K562 (cell line): ENCODE data around the gene VDAC2. TPM values are rescaled to one million over a fixed set of nuclear protein-coding genes. Genes with fewer than 3 reads are reported as not detected.

Experiments used
- CEBPG ChIP-seq, 3 experiments: fragments of 200-800 bp in 1 of 3; sonication (Bioruptor generic) in 1 of 3; sonication (generic) in 1 of 3; formaldehyde crosslinking in 1 of 3; IDR thresholded peaks in 2 of 3; conservative IDR thresholded peaks in 1 of 3; 2 replicates each; pipeline versions ENCODE4 v1.6.1 to v1.8.0; 2016 to 2022; ENCODE audit warnings: missing compliant biosample characterization in 2 of 3, missing genetic modification characterization in 2 of 3, mild to moderate bottlenecking in 1 of 3, missing genetic modification reagents in 1 of 3
- ELF2 ChIP-seq: fragments of 250-450 bp; sonication (Bioruptor Pico); IDR thresholded peaks from 2 replicates; pipeline ENCODE4 v1.5.0; 2021; ENCODE audit warnings: mild to moderate bottlenecking
- ELF4 ChIP-seq: fragments of 450-650 bp; formaldehyde crosslinking; IDR thresholded peaks from 2 replicates; pipeline ENCODE4 v1.4.0; 2022; ENCODE audit warnings: missing genetic modification characterization
- ELK3 ChIP-seq: fragments of 450-650 bp; formaldehyde crosslinking; IDR thresholded peaks from 2 replicates; pipeline ENCODE4 v1.4.0; 2020; ENCODE audit warnings: mild to moderate bottlenecking
- ESRRA ChIP-seq: fragments of 450-650 bp; IDR thresholded peaks from 2 replicates; pipeline ENCODE4 v1.6.1; 2014; ENCODE audit warnings: low read depth, mild to moderate bottlenecking, moderate library complexity, borderline replicate concordance
- FIP1L1 ChIP-seq: fragments of 200-400 bp; formaldehyde crosslinking; IDR thresholded peaks from 2 replicates; pipeline ENCODE4 v1.6.1; 2018; ENCODE audit warnings: mild to moderate bottlenecking, low read depth, low read length; ENCODE audit not compliant: poor library complexity, severe bottlenecking
- HDAC6 ChIP-seq: IDR thresholded peaks from 2 replicates; pipeline ENCODE4 v1.6.1; 2012; ENCODE audit warnings: low read depth, mild to moderate bottlenecking, control low read depth, inconsistent platforms, low read length, moderate library complexity
- MLLT1 ChIP-seq, 2 experiments: fragments of 450-650 bp; IDR thresholded peaks; 2 replicates each; pipeline ENCODE4 v1.6.1; 2016
- NR1H2 ChIP-seq: sonication (generic); formaldehyde crosslinking; IDR thresholded peaks from 2 replicates; pipeline ENCODE4 v1.4.0; 2020; ENCODE audit warnings: mild to moderate bottlenecking, missing genetic modification reagents
- NR2C2 ChIP-seq, 2 experiments: fragments of 200-800 bp in 1 of 2; sonication (Bioruptor generic) in 1 of 2; sonication (generic) in 1 of 2; formaldehyde crosslinking in 1 of 2; IDR thresholded peaks; 2 replicates each; pipeline versions ENCODE4 v1.6.1 to v1.8.0; 2016 to 2022; ENCODE audit warnings: mild to moderate bottlenecking in 1 of 2, missing compliant biosample characterization in 1 of 2, missing genetic modification characterization in 1 of 2, missing genetic modification reagents in 1 of 2
- PYGO2 ChIP-seq: fragments of 450-650 bp; IDR thresholded peaks from 2 replicates; pipeline ENCODE4 v1.6.1; 2016; ENCODE audit warnings: mild to moderate bottlenecking, missing genetic modification characterization, moderate library complexity, missing compliant biosample characterization
- SNAPC5 ChIP-seq: fragments of 250-450 bp; sonication (Bioruptor Pico); IDR thresholded peaks from 2 replicates; pipeline ENCODE4 v1.8.0; 2021; ENCODE audit warnings: moderate library complexity, mild to moderate bottlenecking, inconsistent platforms
- STAT5A ChIP-seq: IDR thresholded peaks from 2 replicates; pipeline ENCODE4 v1.6.1; 2012; ENCODE audit warnings: low read length, inconsistent platforms, borderline replicate concordance
- STAT5B ChIP-seq: fragments of 250-450 bp; sonication (Bioruptor Pico); IDR thresholded peaks from 2 replicates; pipeline ENCODE4 v1.8.0; 2021; ENCODE audit warnings: mild to moderate bottlenecking, inconsistent platforms
- STAT6 ChIP-seq: sonication (generic); formaldehyde crosslinking; IDR thresholded peaks from 2 replicates; pipeline ENCODE4 v1.8.1; 2023; ENCODE audit warnings: mild to moderate bottlenecking, missing genetic modification reagents
- TCF15 ChIP-seq: fragments of 250-450 bp; sonication (Bioruptor Pico); IDR thresholded peaks from 2 replicates; pipeline ENCODE4 v1.8.0; 2022; ENCODE audit warnings: moderate library complexity, mild to moderate bottlenecking, inconsistent platforms
- THRB ChIP-seq: fragments of 450-650 bp; formaldehyde crosslinking; conservative IDR thresholded peaks from 2 replicates; pipeline ENCODE4 v1.4.0; 2022; ENCODE audit warnings: mild to moderate bottlenecking, missing genetic modification characterization
- ZNF232 ChIP-seq: sonication (generic); formaldehyde crosslinking; IDR thresholded peaks from 2 replicates; pipeline ENCODE4 v1.8.0; 2022; ENCODE audit warnings: mild to moderate bottlenecking, missing genetic modification reagents
- ZNF3 ChIP-seq: fragments of 250-450 bp; sonication (Bioruptor Pico); IDR thresholded peaks from 2 replicates; pipeline ENCODE4 v1.5.0; 2021; ENCODE audit warnings: mild to moderate bottlenecking, moderate library complexity
- polyA plus RNA-seq, 8 experiments: library from polyadenylated mRNA; depleted of rRNA in 4 of 8; stranded (reverse) in 5 of 8; unstranded in 3 of 8; fragments of >200 nt; fragmentation: Nextera tagmentation in 2 of 8; fragmentation: Illumina TruSeq in 1 of 8; extraction: Ambion mirVana in 2 of 8; extraction: Trizol in 1 of 8; gene quantifications; 2 replicates each; pipeline versions ENCODE4 v1.2.1 to v1.2.3, GENCODE V29; 2011 to 2014; ENCODE audit warnings: inconsistent platforms in 1 of 8, missing spikeins in 1 of 8
- total RNA-seq, 7 experiments: library from RNA; depleted of rRNA in 6 of 7; stranded (reverse); fragments of >200 nt in 6 of 7; fragmentation: Illumina TruSeq in 2 of 7; extraction: Trizol in 2 of 7; gene quantifications; 2 replicates each; pipeline versions ENCODE4 v1.2.1 to v1.2.3, GENCODE V29; 2011 to 2021; ENCODE audit warnings: low replicate concordance in 1 of 7

VDAC2 gene
- total and polyA plus RNA-seq, 9 of the 15 experiments (the other 6 are each of a cell fraction or from before 2014, with no cell fraction given), result 139 to 450 (median 250) TPM

GRCh38 chr10:75165684-75166622 lies 44.6 kb upstream of the VDAC2 start (continued):
- TF ChIP-seq MLLT1 (IDR thresholded peaks at IDR 0.05) (no peak), NR2C2 (CRISPR knock-in tag; IDR thresholded peaks at IDR 0.05) (no peak), NR2C2 (tag; IDR thresholded peaks at IDR 0.05) (peak; percentile 73; the same call in 1 of the 2 replicates), ELF2 (CRISPR knock-in tag) (no peak), PYGO2 (tag) (no peak), ZNF232 (CRISPR knock-in tag) (no peak), CEBPG (CRISPR knock-in tag; IDR thresholded peaks at IDR 0.05) (no peak), CEBPG (tag; conservative IDR thresholded peaks at IDR 0.05 in 1 of 2, IDR thresholded peaks at IDR 0.05 in 1 of 2) (peak; percentile 31 to 76; a peak in 2 of 4 replicates), SNAPC5 (CRISPR knock-in tag) (no peak), STAT5A (no peak), ESRRA (peak; percentile 38; the same call in 1 of the 2 replicates), ZNF3 (CRISPR knock-in tag) (no peak), STAT5B (CRISPR knock-in tag) (no peak), ELK3 (CRISPR knock-in tag) (no peak), NR1H2 (CRISPR knock-in tag) (no peak), ELF4 (CRISPR knock-in tag) (no peak), TCF15 (CRISPR knock-in tag) (no peak), STAT6 (CRISPR knock-in tag) (no peak), THRB (no peak), HDAC6 (no peak), FIP1L1 (no peak)
